Measurements from ENCODE around the gene SPTLC3. TPM values are rescaled to one million over a fixed set of nuclear protein-coding genes. Genes with fewer than 3 reads are reported as not detected.

Gene SPTLC3
- total RNA-seq, 1 donor from 2014 or later = 0.46 TPM

- TF ChIP-seq CTCF (conservative IDR thresholded peaks at IDR 0.05; ENCODE audit: low read depth, low read length) = no peak
- no peak overlapping the region for H3K4me3 ChIP-seq (ENCODE audit: low read depth, low read length)
- DNase-seq (ENCODE audit: low read depth) = no peak
Observed at GRCh38 chr20:13006825-13007224, 1.9 kb upstream of the SPTLC3 start.

- H3K4me3 ChIP-seq (ENCODE audit: low read depth, low read length) = no peak overlapping the region
- no peak for DNase-seq (ENCODE audit: low read depth)
- no peak for TF ChIP-seq CTCF (conservative IDR thresholded peaks at IDR 0.05; ENCODE audit: low read depth, low read length)
Observed at GRCh38 chr20:13007596-13007995, 1.2 kb upstream of the SPTLC3 start.

GRCh38 chr20:13009682-13010406 lies 1.1 kb downstream of the SPTLC3 start:
- no peak for TF ChIP-seq CTCF (conservative IDR thresholded peaks at IDR 0.05; ENCODE audit: low read depth, low read length)
- peak; percentile 93 for DNase-seq (ENCODE audit: low read depth)
- H3K4me3 ChIP-seq (ENCODE audit: low read depth, low read length) = peak overlapping the region; percentile 56

- peak overlapping the region; percentile 56 for H3K4me3 ChIP-seq (ENCODE audit: low read depth, low read length)
- no peak for DNase-seq (ENCODE audit: low read depth)
- TF ChIP-seq CTCF (conservative IDR thresholded peaks at IDR 0.05; ENCODE audit: low read depth, low read length) = no peak
Observed at GRCh38 chr20:13012886-13013285, 4.1 kb downstream of the SPTLC3 start.

GRCh38 chr20:13013411-13013810 lies 4.6 kb downstream of the SPTLC3 start:
- TF ChIP-seq CTCF (conservative IDR thresholded peaks at IDR 0.05; ENCODE audit: low read depth, low read length) = no peak
- DNase-seq (ENCODE audit: low read depth) = no peak
- peak overlapping the region; percentile 56 for H3K4me3 ChIP-seq (ENCODE audit: low read depth, low read length)

DNA sequence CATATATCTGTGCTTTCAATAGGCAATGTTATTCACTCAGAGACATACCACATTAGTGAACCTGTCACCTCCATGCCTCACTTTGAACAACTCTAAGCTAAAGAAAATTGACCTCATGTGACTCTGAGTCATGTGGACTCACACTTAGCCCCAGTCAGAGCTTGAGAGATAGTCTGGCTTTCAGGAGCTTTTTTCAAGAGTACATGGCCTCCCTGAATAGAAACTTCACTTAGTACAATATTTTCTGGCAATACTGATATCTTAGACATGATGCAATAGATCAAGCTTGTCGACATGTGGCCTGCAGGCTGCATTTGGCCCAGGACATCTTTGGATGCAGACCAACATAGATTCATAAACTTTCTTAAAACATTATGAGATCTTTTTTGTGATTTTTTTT lies 8.5 kb downstream of the SPTLC3 start:
- DNase-seq (ENCODE audit: low read depth) = peak; percentile 63

More for the DNA sequence above, 8.5 kb downstream of the SPTLC3 start:
- H3K4me3 ChIP-seq (ENCODE audit: low read depth, low read length) = no peak overlapping the region
- no peak for TF ChIP-seq CTCF (conservative IDR thresholded peaks at IDR 0.05; ENCODE audit: low read depth, low read length)

Measured in epithelial cell of proximal tubule (primary cell).